ENCODE data around the gene SPAG5.

The SPAG5 gene

GRCh38 chr17:28598799-28599310 lies at the start of gene SPAG5:
Gene SPAG5, minus strand, starts transcription at chr17:28599025. Its CDS starts 79 bp downstream, at chr17:28598946.
- H3K27me3 ChIP-seq (ENCODE audit: low read depth): no peaks in the 10 kb centered on the region
- peak within 1 kb of the TSS; percentile 94 for H3K4me3 ChIP-seq
- in situ Hi-C loops (cut with MboI; ENCODE audit: low sequenced_read_pairs): no loop called here
- peaks cover 7% of the 10 kb centered on the region for H3K4me1 ChIP-seq
- no peaks in the 10 kb centered on the region for H3K9me3 ChIP-seq
- H3K36me3 ChIP-seq (replicated peaks): peaks cover 31% of the 10 kb centered on the region
- DNase-seq (ENCODE audit: low spot score in 2 of 2): peak; percentile 90 to 95

- H3K36me3 ChIP-seq (replicated peaks): peaks cover 34% of the 10 kb centered on the region
- in situ Hi-C loops (cut with MboI; ENCODE audit: low sequenced_read_pairs): no loop called here
These were observed 47.4 kb upstream of the SPAG5 start for GRCh38 chr17:28646039-28646754.

GRCh38 chr17:28645576-28645939 lies 46.7 kb upstream of the SPAG5 start:
- H3K4me3 ChIP-seq: peak overlapping the region; percentile 64
- peaks cover 5% of the 10 kb centered on the region for H3K4me1 ChIP-seq
- no peaks in the 10 kb centered on the region for H3K27me3 ChIP-seq (ENCODE audit: low read depth)
- no peaks in the 10 kb centered on the region for H3K9me3 ChIP-seq
- peaks cover 38% of the 10 kb centered on the region for H3K36me3 ChIP-seq (replicated peaks)
- DNase-seq (ENCODE audit: low spot score in 2 of 2): peak in 1 of 2 experiments; percentile 11
- in situ Hi-C loops (cut with MboI; ENCODE audit: low sequenced_read_pairs): no loop called here

More at GRCh38 chr17:28646039-28646754, 47.4 kb upstream of the SPAG5 start:
- Histone ChIP-seq H3K27me3 (ENCODE audit: low read depth) (no peaks in the 10 kb centered on the region), H3K4me3 (no peak overlapping the region; the same call in 1 of the 2 replicates), H3K4me1 (peaks cover 5% of the 10 kb centered on the region), H3K9me3 (no peaks in the 10 kb centered on the region)
- no peak for DNase-seq (ENCODE audit: low spot score in 2 of 2)

- peaks cover 5% of the 10 kb centered on the region for H3K4me1 ChIP-seq
- H3K27me3 ChIP-seq (ENCODE audit: low read depth): no peaks in the 10 kb centered on the region
- H3K36me3 ChIP-seq (replicated peaks): peaks cover 44% of the 10 kb centered on the region
- in situ Hi-C loops (cut with MboI; ENCODE audit: low sequenced_read_pairs): no loop called here
- DNase-seq (ENCODE audit: low spot score in 2 of 2): peak; percentile 94 to 97
- no peaks in the 10 kb centered on the region for H3K9me3 ChIP-seq
- peak within 1 kb of the TSS; percentile 64 for H3K4me3 ChIP-seq
These were observed 46.2 kb upstream of the SPAG5 start, which contains the start of gene BLTP2 for GRCh38 chr17:28644787-28645575. Gene BLTP2, minus strand, starts transcription at chr17:28645158. Its CDS starts 102 bp downstream, at chr17:28645056.

GRCh38 chr17:28643983-28644786 lies 45.4 kb upstream of the SPAG5 start:
- in situ Hi-C loops (cut with MboI; ENCODE audit: low sequenced_read_pairs): no loop called here
- Histone ChIP-seq H3K4me3 (peak overlapping the region; percentile 64), H3K9me3 (no peaks in the 10 kb centered on the region), H3K27me3 (ENCODE audit: low read depth) (no peaks in the 10 kb centered on the region), H3K36me3 (replicated peaks) (peaks cover 51% of the 10 kb centered on the region), H3K4me1 (peaks cover 5% of the 10 kb centered on the region)
- DNase-seq (ENCODE audit: low spot score in 2 of 2): peak; percentile 66 to 70

- no peak for DNase-seq (ENCODE audit: low spot score in 2 of 2)
- in situ Hi-C loops (cut with MboI; ENCODE audit: low sequenced_read_pairs): no loop called here
- Histone ChIP-seq H3K27me3 (ENCODE audit: low read depth) (no peaks in the 10 kb centered on the region), H3K9me3 (no peaks in the 10 kb centered on the region), H3K36me3 (replicated peaks) (peaks cover 69% of the 10 kb centered on the region), H3K4me3 (no peak overlapping the region), H3K4me1 (peaks cover 4% of the 10 kb centered on the region)
These were observed 42.8 kb upstream of the SPAG5 start for GRCh38 chr17:28641579-28641978.

GRCh38 chr17:28635506-28635905 lies 36.7 kb upstream of the SPAG5 start:
- in situ Hi-C loops (cut with MboI; ENCODE audit: low sequenced_read_pairs): no loop called here
- no peak overlapping the region for H3K4me3 ChIP-seq
- H3K36me3 ChIP-seq (replicated peaks): peaks cover 99% of the 10 kb centered on the region

GRCh38 chr17:28634206-28634865 lies 35.5 kb upstream of the SPAG5 start:
- no peak overlapping the region for H3K4me3 ChIP-seq
- H3K27me3 ChIP-seq (ENCODE audit: low read depth): no peaks in the 10 kb centered on the region
- no peaks in the 10 kb centered on the region for H3K9me3 ChIP-seq
- DNase-seq (ENCODE audit: low spot score in 2 of 2): no peak
- peaks cover 98% of the 10 kb centered on the region for H3K36me3 ChIP-seq (replicated peaks)
- in situ Hi-C loops (cut with MboI; ENCODE audit: low sequenced_read_pairs): no loop called here
- no peaks in the 10 kb centered on the region for H3K4me1 ChIP-seq

More at GRCh38 chr17:28635506-28635905, 36.7 kb upstream of the SPAG5 start:
- H3K9me3 ChIP-seq: no peaks in the 10 kb centered on the region
- H3K27me3 ChIP-seq (ENCODE audit: low read depth): no peaks in the 10 kb centered on the region
- H3K4me1 ChIP-seq: no peaks in the 10 kb centered on the region
- DNase-seq (ENCODE audit: low spot score in 2 of 2): no peak

GRCh38 chr17:28626818-28627217 lies 28.0 kb upstream of the SPAG5 start:
- Histone ChIP-seq H3K27me3 (ENCODE audit: low read depth) (no peaks in the 10 kb centered on the region), H3K36me3 (replicated peaks) (peaks cover 95% of the 10 kb centered on the region), H3K9me3 (no peaks in the 10 kb centered on the region), H3K4me3 (no peak overlapping the region), H3K4me1 (no peaks in the 10 kb centered on the region)
- in situ Hi-C loops (cut with MboI; ENCODE audit: low sequenced_read_pairs): no loop called here
- DNase-seq (ENCODE audit: low spot score in 2 of 2): no peak

- DNase-seq (ENCODE audit: low spot score in 2 of 2): no peak
- Histone ChIP-seq H3K27me3 (ENCODE audit: low read depth) (no peaks in the 10 kb centered on the region), H3K36me3 (replicated peaks) (peaks cover 96% of the 10 kb centered on the region), H3K9me3 (no peaks in the 10 kb centered on the region), H3K4me1 (no peaks in the 10 kb centered on the region), H3K4me3 (no peak overlapping the region)
- in situ Hi-C loops (cut with MboI; ENCODE audit: low sequenced_read_pairs): no loop called here
These were observed 25.3 kb upstream of the SPAG5 start for GRCh38 chr17:28624148-28624547.

- in situ Hi-C loops (cut with MboI; ENCODE audit: low sequenced_read_pairs): no loop called here
- Histone ChIP-seq H3K27me3 (ENCODE audit: low read depth) (no peaks in the 10 kb centered on the region), H3K4me3 (no peak overlapping the region), H3K36me3 (replicated peaks) (peaks cover 96% of the 10 kb centered on the region), H3K4me1 (no peaks in the 10 kb centered on the region), H3K9me3 (no peaks in the 10 kb centered on the region)
- DNase-seq (ENCODE audit: low spot score in 2 of 2): no peak
These were observed 24.9 kb upstream of the SPAG5 start for GRCh38 chr17:28623696-28624095.

- no peak for DNase-seq (ENCODE audit: low spot score in 2 of 2)
- H3K9me3 ChIP-seq: no peaks in the 10 kb centered on the region
- in situ Hi-C loops (cut with MboI; ENCODE audit: low sequenced_read_pairs): no loop called here
- H3K36me3 ChIP-seq (replicated peaks): peaks cover 97% of the 10 kb centered on the region
- no peaks in the 10 kb centered on the region for H3K4me1 ChIP-seq
- H3K4me3 ChIP-seq: no peak overlapping the region
- no peaks in the 10 kb centered on the region for H3K27me3 ChIP-seq (ENCODE audit: low read depth)
These were observed 23.4 kb upstream of the SPAG5 start for GRCh38 chr17:28622186-28622585.

GRCh38 chr17:28620010-28620409 lies 21.2 kb upstream of the SPAG5 start:
- in situ Hi-C loops (cut with MboI; ENCODE audit: low sequenced_read_pairs): no loop called here
- no peaks in the 10 kb centered on the region for H3K9me3 ChIP-seq
- peaks cover 99% of the 10 kb centered on the region for H3K36me3 ChIP-seq (replicated peaks)
- H3K4me1 ChIP-seq: no peaks in the 10 kb centered on the region
- H3K27me3 ChIP-seq (ENCODE audit: low read depth): no peaks in the 10 kb centered on the region
- no peak overlapping the region for H3K4me3 ChIP-seq
- DNase-seq (ENCODE audit: low spot score in 2 of 2): no peak

Measured in HAP-1 (cell line).